Nephron (organoid): ENCODE measurements around the gene PKP3.
A peak's percentile ranks its signal among the peaks of the same experiment; 100 is the strongest.

Experiments
- H3K27ac Mint-ChIP-seq, 3 experiments: 2 replicates each; pipeline ENCODE4 v1.8.0; 2020; ENCODE audit warnings: mixed read lengths in 3 of 3, mild to moderate bottlenecking in 2 of 3, moderate library complexity in 1 of 3
- H3K27me3 Mint-ChIP-seq: 2 replicates; pipeline ENCODE4 v1.8.0; 2021; ENCODE audit warnings: low read depth, mild to moderate bottlenecking, moderate library complexity, mixed read lengths
- H3K36me3 Mint-ChIP-seq: 2 replicates; pipeline ENCODE4 v1.8.0; 2020; ENCODE audit warnings: low read depth, mixed read lengths
- H3K4me1 Mint-ChIP-seq: 2 replicates; pipeline ENCODE4 v1.8.0; 2020; ENCODE audit warnings: mixed read lengths
- H3K4me3 Mint-ChIP-seq, 3 experiments: 2 replicates each; pipeline ENCODE4 v1.8.0; 2020; ENCODE audit warnings: mild to moderate bottlenecking in 3 of 3, mixed read lengths in 3 of 3, moderate library complexity in 2 of 3
- H3K9me3 Mint-ChIP-seq: 2 replicates; pipeline ENCODE4 v1.8.0; 2020; ENCODE audit warnings: mixed read lengths
- CTCF ChIP-seq, 3 experiments: fragments of 200-600 bp; sonication (generic); IDR thresholded peaks; one replicate each; pipeline ENCODE4 v1.5.0; 2021; ENCODE audit warnings: antibody characterized with exemption in 3 of 3; ENCODE audit not compliant: unreplicated experiment in 3 of 3

The PKP3 gene

GRCh38 chr11:444396-445144 lies 50.6 kb downstream of the PKP3 start:
- no peaks in the 10 kb centered on the region for H3K9me3 Mint-ChIP-seq
- H3K4me1 Mint-ChIP-seq = peaks cover 36% of the 10 kb centered on the region
- TF ChIP-seq CTCF (IDR thresholded peaks at IDR 0.05; ENCODE audit: unreplicated experiment in 3 of 3) = no peak
- H3K27ac Mint-ChIP-seq = peak overlapping the region; percentile 82 to 92 (median 87)
- H3K27me3 Mint-ChIP-seq = peaks cover 11% of the 10 kb centered on the region
- H3K36me3 Mint-ChIP-seq = no peaks in the 10 kb centered on the region
- H3K4me3 Mint-ChIP-seq = peak overlapping the region; percentile 34 to 67 (median 58)

GRCh38 chr11:445765-446588 lies 52.0 kb downstream of the PKP3 start:
- peak overlapping the region; percentile 31 to 63 (median 61) for H3K4me3 Mint-ChIP-seq
- peak overlapping the region; percentile 66 to 92 (median 83) for H3K27ac Mint-ChIP-seq
- H3K36me3 Mint-ChIP-seq = no peaks in the 10 kb centered on the region
- H3K27me3 Mint-ChIP-seq = peaks cover 5% of the 10 kb centered on the region
- no peaks in the 10 kb centered on the region for H3K9me3 Mint-ChIP-seq
- peaks cover 40% of the 10 kb centered on the region for H3K4me1 Mint-ChIP-seq
- TF ChIP-seq CTCF (IDR thresholded peaks at IDR 0.05; ENCODE audit: unreplicated experiment in 3 of 3) = no peak

GRCh38 chr11:446891-447290 lies 52.9 kb downstream of the PKP3 start:
- peak overlapping the region; percentile 37 to 68 (median 61) for H3K4me3 Mint-ChIP-seq
- no peaks in the 10 kb centered on the region for H3K9me3 Mint-ChIP-seq
- peak overlapping the region; percentile 66 to 92 (median 83) for H3K27ac Mint-ChIP-seq
- H3K4me1 Mint-ChIP-seq = peaks cover 47% of the 10 kb centered on the region
- H3K36me3 Mint-ChIP-seq = no peaks in the 10 kb centered on the region
- no peak for TF ChIP-seq CTCF (IDR thresholded peaks at IDR 0.05; ENCODE audit: unreplicated experiment in 3 of 3)
- H3K27me3 Mint-ChIP-seq = peaks cover 5% of the 10 kb centered on the region

- Mint-ChIP-seq H3K36me3 (peaks cover 4% of the 10 kb centered on the region), H3K27me3 (peaks cover 5% of the 10 kb centered on the region), H3K4me1 (peaks cover 47% of the 10 kb centered on the region), H3K4me3 (peak overlapping the region; percentile 90 to 96 (median 95)), H3K27ac (peak overlapping the region; percentile 71 to 97 (median 94)), H3K9me3 (no peaks in the 10 kb centered on the region)
- peak; percentile 78 to 94 (median 79) for TF ChIP-seq CTCF (IDR thresholded peaks at IDR 0.05; ENCODE audit: unreplicated experiment in 3 of 3)
Observed at GRCh38 chr11:447923-448731, 54.1 kb downstream of the PKP3 start.

GRCh38 chr11:449889-450808 lies 56.1 kb downstream of the PKP3 start, which contains the start of gene PTDSS2:
Gene PTDSS2, plus strand, starts transcription at chr11:450279. Its CDS starts 177 bp downstream, at chr11:450456.
- H3K9me3 Mint-ChIP-seq = no peaks in the 10 kb centered on the region
- peaks cover 15% of the 10 kb centered on the region for H3K36me3 Mint-ChIP-seq

More at GRCh38 chr11:449889-450808, 56.1 kb downstream of the PKP3 start, which contains the start of gene PTDSS2:
- Mint-ChIP-seq H3K27ac (peak within 1 kb of the TSS; percentile 71 to 91 (median 91)), H3K4me1 (peaks cover 36% of the 10 kb centered on the region), H3K4me3 (peak within 1 kb of the TSS; percentile 95 to 98 (median 96)), H3K27me3 (no peaks in the 10 kb centered on the region)
- TF ChIP-seq CTCF (IDR thresholded peaks at IDR 0.05; ENCODE audit: unreplicated experiment in 3 of 3) = no peak
